ENCODE results near the gene XPNPEP1. TPM values are rescaled to one million over a fixed set of nuclear protein-coding genes. Genes with fewer than 3 reads are reported as not detected.
A peak's percentile ranks its signal among the peaks of the same experiment; 100 is the strongest.

Gene XPNPEP1
- total and polyA plus RNA-seq, 2 donors from 2014 or later: 34.4 to 62.4 TPM

DNA sequence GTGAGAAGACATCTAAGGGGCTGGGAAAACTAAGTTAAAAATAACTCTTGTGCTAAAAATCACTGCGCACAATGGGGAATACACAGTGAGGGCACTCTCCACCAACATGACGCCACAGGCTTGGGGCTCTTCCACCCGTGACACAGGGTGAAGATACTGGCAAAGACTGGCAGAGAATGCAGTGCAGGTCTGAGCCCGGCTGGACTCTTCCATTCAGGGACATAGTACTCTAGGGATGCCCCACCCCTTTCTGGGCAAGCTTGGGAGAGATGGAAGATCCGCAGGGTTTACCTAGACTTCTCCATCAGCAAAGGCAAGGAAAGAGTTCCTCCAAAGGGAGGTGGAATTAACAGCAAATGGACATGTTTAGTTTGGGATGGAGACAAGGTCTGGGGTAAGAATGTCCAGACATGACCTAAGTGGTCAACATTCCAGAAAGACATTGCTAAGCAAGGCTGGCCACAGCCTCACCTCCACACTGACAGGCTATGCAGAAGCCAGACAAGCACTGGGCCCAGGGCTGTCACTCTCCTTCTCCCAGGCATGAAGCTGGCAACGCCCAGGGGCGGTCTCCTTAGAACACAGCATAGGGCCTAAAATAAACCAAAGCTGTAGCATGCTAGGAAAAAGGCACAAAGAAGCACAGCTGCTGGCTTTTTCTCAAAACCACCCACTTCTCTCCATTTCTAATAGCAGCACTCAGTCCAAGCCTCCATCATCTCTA, 28.1 kb downstream of the XPNPEP1 start:
- Histone ChIP-seq H3K9ac (ENCODE audit: low read length in 3 of 3) (no peak overlapping the region), H3K27me3 (ENCODE audit: control insufficient read depth, insufficient read depth, low read length) (no peaks in the 10 kb centered on the region), H3K4me3 (ENCODE audit: low read length in 3 of 3) (no peak overlapping the region), H3K9me3 (ENCODE audit: control insufficient read depth in 2 of 3, insufficient read depth in 1 of 3, low read length in 3 of 3) (no peaks in the 10 kb centered on the region), H3K36me3 (ENCODE audit: control insufficient read depth in 2 of 3, insufficient read depth in 3 of 3, low read length in 3 of 3) (peaks cover 0 to 18% (median 8%) of the 10 kb centered on the region in 3 donors), H3K27ac (ENCODE audit: low read depth in 2 of 2, low read length in 2 of 2) (peak overlapping the region in 1 of 2 donors; percentile 41), H3K4me1 (ENCODE audit: control insufficient read depth in 2 of 3, insufficient read depth in 2 of 3, low read depth in 1 of 3, low read length in 3 of 3) (peaks cover 3 to 23% (median 18%) of the 10 kb centered on the region in 3 donors)
- peak in 1 of 5 donors; percentile 40 for DNase-seq
- no peak for FAIRE-seq
- intact Hi-C loops (cut with DNase I): no loop called here
- TF ChIP-seq, protein P1, sequence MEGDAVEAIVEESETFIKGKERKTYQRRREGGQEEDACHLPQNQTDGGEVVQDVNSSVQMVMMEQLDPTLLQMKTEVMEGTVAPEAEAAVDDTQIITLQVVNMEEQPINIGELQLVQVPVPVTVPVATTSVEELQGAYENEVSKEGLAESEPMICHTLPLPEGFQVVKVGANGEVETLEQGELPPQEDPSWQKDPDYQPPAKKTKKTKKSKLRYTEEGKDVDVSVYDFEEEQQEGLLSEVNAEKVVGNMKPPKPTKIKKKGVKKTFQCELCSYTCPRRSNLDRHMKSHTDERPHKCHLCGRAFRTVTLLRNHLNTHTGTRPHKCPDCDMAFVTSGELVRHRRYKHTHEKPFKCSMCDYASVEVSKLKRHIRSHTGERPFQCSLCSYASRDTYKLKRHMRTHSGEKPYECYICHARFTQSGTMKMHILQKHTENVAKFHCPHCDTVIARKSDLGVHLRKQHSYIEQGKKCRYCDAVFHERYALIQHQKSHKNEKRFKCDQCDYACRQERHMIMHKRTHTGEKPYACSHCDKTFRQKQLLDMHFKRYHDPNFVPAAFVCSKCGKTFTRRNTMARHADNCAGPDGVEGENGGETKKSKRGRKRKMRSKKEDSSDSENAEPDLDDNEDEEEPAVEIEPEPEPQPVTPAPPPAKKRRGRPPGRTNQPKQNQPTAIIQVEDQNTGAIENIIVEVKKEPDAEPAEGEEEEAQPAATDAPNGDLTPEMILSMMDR (IDR thresholded peaks at IDR 0.05; ENCODE audit: borderline replicate concordance, extremely low read depth, insufficient read depth): no peak

DNA sequence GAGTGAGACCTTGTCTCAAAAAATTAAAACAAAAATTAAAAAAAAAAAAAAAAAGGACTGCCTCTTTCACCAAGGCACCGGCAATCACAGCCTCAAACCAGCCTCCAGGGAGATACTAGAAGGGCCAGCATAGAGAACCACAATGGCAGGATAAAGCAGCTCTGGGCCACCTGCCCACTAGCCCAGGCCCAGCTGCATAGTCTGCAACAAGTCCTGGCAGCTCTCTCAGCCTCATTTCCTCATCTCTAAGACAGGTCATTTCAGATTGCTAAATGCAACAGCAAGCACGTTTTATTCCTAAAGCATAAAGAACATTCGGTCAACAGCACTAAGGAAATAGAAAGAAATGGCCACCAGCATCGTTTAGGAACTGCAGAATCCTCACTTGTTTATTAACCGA, 28.8 kb downstream of the XPNPEP1 start:
- peak overlapping the region in 1 of 2 donors; percentile 41 for H3K27ac ChIP-seq (ENCODE audit: low read depth in 2 of 2, low read length in 2 of 2)
- H3K36me3 ChIP-seq (ENCODE audit: control insufficient read depth in 2 of 3, insufficient read depth in 3 of 3, low read length in 3 of 3): peaks cover 0 to 18% (median 8%) of the 10 kb centered on the region in 3 donors
- no peak for FAIRE-seq
- H3K4me3 ChIP-seq (ENCODE audit: low read length in 3 of 3): no peak overlapping the region
- no peak overlapping the region for H3K9ac ChIP-seq (ENCODE audit: low read length in 3 of 3)
- intact Hi-C loops (cut with DNase I): no loop called here
- H3K4me1 ChIP-seq (ENCODE audit: control insufficient read depth in 2 of 3, insufficient read depth in 2 of 3, low read depth in 1 of 3, low read length in 3 of 3): peaks cover 3 to 21% (median 18%) of the 10 kb centered on the region in 3 donors
- TF ChIP-seq, protein P1 (IDR thresholded peaks at IDR 0.05; ENCODE audit: borderline replicate concordance, extremely low read depth, insufficient read depth): no peak
- H3K9me3 ChIP-seq (ENCODE audit: control insufficient read depth in 2 of 3, insufficient read depth in 1 of 3, low read length in 3 of 3): no peaks in the 10 kb centered on the region
- H3K27me3 ChIP-seq (ENCODE audit: control insufficient read depth, insufficient read depth, low read length): no peaks in the 10 kb centered on the region
- DNase-seq: no peak

DNA sequence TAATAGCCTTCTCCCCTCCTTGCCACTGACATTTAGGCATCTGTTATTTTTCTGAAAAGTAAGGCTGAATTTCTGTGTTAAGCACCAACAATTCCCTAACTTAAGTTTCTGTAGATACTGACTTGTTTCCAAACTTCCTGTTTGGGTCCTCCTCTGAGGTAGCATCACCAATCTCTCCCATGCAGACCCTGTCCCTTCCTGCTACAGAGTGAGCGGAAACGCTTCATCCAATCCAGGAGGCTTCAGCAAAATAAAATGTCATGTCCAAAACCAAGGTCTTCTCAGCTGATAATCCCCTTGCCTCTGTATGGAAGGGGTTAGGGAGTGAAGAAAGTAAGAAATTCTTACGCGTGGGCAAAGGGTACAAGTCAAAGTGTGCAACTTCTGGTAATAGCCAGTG, 29.9 kb downstream of the XPNPEP1 start:
- TF ChIP-seq, protein P1 (IDR thresholded peaks at IDR 0.05; ENCODE audit: borderline replicate concordance, extremely low read depth, insufficient read depth): no peak
- Histone ChIP-seq H3K27me3 (ENCODE audit: control insufficient read depth, insufficient read depth, low read length) (no peaks in the 10 kb centered on the region), H3K36me3 (ENCODE audit: control insufficient read depth in 2 of 3, insufficient read depth in 3 of 3, low read length in 3 of 3) (peaks cover 0 to 18% (median 8%) of the 10 kb centered on the region in 3 donors), H3K4me3 (ENCODE audit: low read length in 3 of 3) (no peak overlapping the region), H3K9me3 (ENCODE audit: control insufficient read depth in 2 of 3, insufficient read depth in 1 of 3, low read length in 3 of 3) (no peaks in the 10 kb centered on the region), H3K9ac (ENCODE audit: low read length in 3 of 3) (no peak overlapping the region), H3K27ac (ENCODE audit: low read depth in 2 of 2, low read length in 2 of 2) (no peak overlapping the region), H3K4me1 (ENCODE audit: control insufficient read depth in 2 of 3, insufficient read depth in 2 of 3, low read depth in 1 of 3, low read length in 3 of 3) (peaks cover 3 to 17% (median 11%) of the 10 kb centered on the region in 3 donors)
- intact Hi-C loops (cut with DNase I): no loop called here
- FAIRE-seq (no peak), DNase-seq (no peak)

All from kidney (tissue), 14 donors.